Mammary epithelial cell (primary cell): Measurements from ENCODE around the gene MRPL14.

Experiments
- EZH2 ChIP-seq: IDR thresholded peaks from 2 replicates; pipeline ENCODE4 v1.6.1; 2012; ENCODE audit warnings: low read length, inconsistent platforms, borderline replicate concordance
- TF ChIP-seq, protein P1 (sequence below), 2 donors: IDR thresholded peaks in 1 of 2; conservative IDR thresholded peaks in 1 of 2; 2 replicates each; pipeline ENCODE4 v1.5.1; 2011 to 2012; ENCODE audit warnings: inconsistent platforms in 2 of 2, low read length in 2 of 2, mild to moderate bottlenecking in 2 of 2, control low read depth in 1 of 2, low read depth in 1 of 2; ENCODE audit not compliant: insufficient read depth in 1 of 2; ENCODE audit errors: extremely low read depth in 1 of 2

DNA sequence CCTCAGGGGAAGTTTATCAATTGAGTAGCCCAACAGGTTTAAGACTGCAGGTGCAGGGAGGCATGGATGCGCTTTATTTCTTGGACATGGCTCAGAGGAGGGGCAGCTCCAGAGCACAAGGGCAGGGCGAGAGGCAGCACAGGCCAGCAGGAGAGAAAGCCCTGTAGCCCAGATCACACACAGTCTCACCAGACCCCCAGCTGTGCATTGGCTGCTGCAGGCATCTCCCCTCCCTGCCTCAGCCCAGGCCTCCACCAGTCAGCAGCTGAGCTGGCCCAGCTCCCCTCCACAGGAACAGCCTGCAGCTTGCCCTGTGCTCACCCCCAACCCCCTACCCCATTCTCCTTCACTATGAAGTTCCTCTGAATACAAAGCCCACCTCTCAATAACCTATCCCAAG lies 24.7 kb downstream of the MRPL14 start:
- TF ChIP-seq, protein P1, sequence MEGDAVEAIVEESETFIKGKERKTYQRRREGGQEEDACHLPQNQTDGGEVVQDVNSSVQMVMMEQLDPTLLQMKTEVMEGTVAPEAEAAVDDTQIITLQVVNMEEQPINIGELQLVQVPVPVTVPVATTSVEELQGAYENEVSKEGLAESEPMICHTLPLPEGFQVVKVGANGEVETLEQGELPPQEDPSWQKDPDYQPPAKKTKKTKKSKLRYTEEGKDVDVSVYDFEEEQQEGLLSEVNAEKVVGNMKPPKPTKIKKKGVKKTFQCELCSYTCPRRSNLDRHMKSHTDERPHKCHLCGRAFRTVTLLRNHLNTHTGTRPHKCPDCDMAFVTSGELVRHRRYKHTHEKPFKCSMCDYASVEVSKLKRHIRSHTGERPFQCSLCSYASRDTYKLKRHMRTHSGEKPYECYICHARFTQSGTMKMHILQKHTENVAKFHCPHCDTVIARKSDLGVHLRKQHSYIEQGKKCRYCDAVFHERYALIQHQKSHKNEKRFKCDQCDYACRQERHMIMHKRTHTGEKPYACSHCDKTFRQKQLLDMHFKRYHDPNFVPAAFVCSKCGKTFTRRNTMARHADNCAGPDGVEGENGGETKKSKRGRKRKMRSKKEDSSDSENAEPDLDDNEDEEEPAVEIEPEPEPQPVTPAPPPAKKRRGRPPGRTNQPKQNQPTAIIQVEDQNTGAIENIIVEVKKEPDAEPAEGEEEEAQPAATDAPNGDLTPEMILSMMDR (conservative IDR thresholded peaks at IDR 0.05 in 1 of 2, IDR thresholded peaks at IDR 0.05 in 1 of 2; ENCODE audit: extremely low read depth in 1 of 2, insufficient read depth in 1 of 2, low read depth in 1 of 2, low read length in 2 of 2), result no peak
- no peak for TF ChIP-seq EZH2
